ENCODE data around the gene FAM200B. TPM values are rescaled to one million over a fixed set of nuclear protein-coding genes. Genes with fewer than 3 reads are reported as not detected.

Gene FAM200B
- total and polyA plus RNA-seq, 7 experiments from 2014 or later = 10.6 to 91.6 (median 35.8) TPM

GRCh38 chr4:15672101-15672500, 9.5 kb upstream of the FAM200B start:
- H3K9me3 Mint-ChIP-seq = no peaks in the 10 kb centered on the region
- no peak overlapping the region for H3K4me3 Mint-ChIP-seq
- H3K27me3 Mint-ChIP-seq = no peaks in the 10 kb centered on the region
- intact Hi-C loops (cut with micrococcal nuclease) = no loop called here
- Histone ChIP-seq H3K27ac (ENCODE audit: low read depth, low read length) (no peak overlapping the region), H3K36me3 (ENCODE audit: control insufficient read depth in 2 of 3, insufficient read depth in 3 of 3, low read length in 3 of 3) (no peaks in the 10 kb centered on the region), H3K4me3 (ENCODE audit: low read length) (no peak overlapping the region), H3K27me3 (ENCODE audit: control insufficient read depth in 2 of 2, insufficient read depth in 2 of 2, low read length in 2 of 2) (no peaks in the 10 kb centered on the region), H3K9me3 (ENCODE audit: control insufficient read depth in 2 of 3, low read length in 3 of 3) (no peaks in the 10 kb centered on the region), H3K4me1 (ENCODE audit: control insufficient read depth in 2 of 2, insufficient read depth in 2 of 2, low read length in 2 of 2) (no peaks in the 10 kb centered on the region)
- no peak for DNase-seq
- peaks cover 0 to 27% (median 0%) of the 10 kb centered on the region in 5 donors for H3K36me3 Mint-ChIP-seq
- ChIA-PET CTCF (no interaction called here), POLR2A (no interaction called here)
- peaks cover 0 to 26% (median 0%) of the 10 kb centered on the region in 7 donors for H3K4me1 Mint-ChIP-seq
- no peak for ATAC-seq
- no peak overlapping the region for H3K27ac Mint-ChIP-seq

DNA sequence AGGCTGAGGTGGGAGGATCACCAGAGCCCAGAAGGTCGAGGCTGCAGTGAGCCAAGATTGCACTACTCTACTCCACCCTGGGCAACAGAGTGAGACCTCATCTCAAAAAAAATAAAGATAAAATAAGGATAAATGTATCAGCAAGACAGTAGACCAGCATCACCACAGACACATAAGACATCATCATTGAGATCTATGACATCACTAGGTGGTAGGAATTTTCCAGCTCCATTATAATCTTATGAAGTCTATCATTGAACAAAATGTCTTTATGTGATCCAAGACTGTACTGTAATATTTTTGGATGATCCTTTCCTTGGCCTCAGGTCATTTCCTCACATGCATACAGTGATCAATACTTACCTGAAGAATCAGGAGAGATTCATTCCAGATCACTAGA, 8.3 kb upstream of the FAM200B start:
- Histone ChIP-seq H3K4me1 (ENCODE audit: control insufficient read depth in 2 of 2, insufficient read depth in 2 of 2, low read length in 2 of 2) (no peaks in the 10 kb centered on the region), H3K4me3 (ENCODE audit: low read length) (no peak overlapping the region), H3K27me3 (ENCODE audit: control insufficient read depth in 2 of 2, insufficient read depth in 2 of 2, low read length in 2 of 2) (no peaks in the 10 kb centered on the region), H3K9me3 (ENCODE audit: control insufficient read depth in 2 of 3, low read length in 3 of 3) (no peaks in the 10 kb centered on the region), H3K36me3 (ENCODE audit: control insufficient read depth in 2 of 3, insufficient read depth in 3 of 3, low read length in 3 of 3) (no peaks in the 10 kb centered on the region), H3K27ac (ENCODE audit: low read depth, low read length) (no peak overlapping the region)
- no peak overlapping the region for H3K4me3 Mint-ChIP-seq
- POLR2A ChIA-PET = no interaction called here
- DNase-seq (no peak), ATAC-seq (no peak)
- peaks cover 0 to 33% (median 0%) of the 10 kb centered on the region in 7 donors for H3K4me1 Mint-ChIP-seq
- H3K27me3 Mint-ChIP-seq = no peaks in the 10 kb centered on the region
- H3K36me3 Mint-ChIP-seq = peaks cover 0 to 30% (median 0%) of the 10 kb centered on the region in 5 donors
- intact Hi-C loops (cut with micrococcal nuclease) = no loop called here
- H3K27ac Mint-ChIP-seq = no peak overlapping the region
- CTCF ChIA-PET = interaction anchor here (0.6 kb wide), 1 partner anchor 20 kb away, joined by 3 read pairs; no protein-coding TSS in a partner anchor
- no peaks in the 10 kb centered on the region for H3K9me3 Mint-ChIP-seq

GRCh38 chr4:15674046-15674445, 7.6 kb upstream of the FAM200B start:
- CTCF ChIA-PET = interaction anchor here (0.6 kb wide), 1 partner anchor 21 kb away, joined by 3 read pairs; no protein-coding TSS in a partner anchor
- Histone ChIP-seq H3K4me3 (ENCODE audit: low read length) (no peak overlapping the region), H3K9me3 (ENCODE audit: control insufficient read depth in 2 of 3, low read length in 3 of 3) (no peaks in the 10 kb centered on the region), H3K27me3 (ENCODE audit: control insufficient read depth in 2 of 2, insufficient read depth in 2 of 2, low read length in 2 of 2) (no peaks in the 10 kb centered on the region), H3K36me3 (ENCODE audit: control insufficient read depth in 2 of 3, insufficient read depth in 3 of 3, low read length in 3 of 3) (no peaks in the 10 kb centered on the region), H3K27ac (ENCODE audit: low read depth, low read length) (no peak overlapping the region), H3K4me1 (ENCODE audit: control insufficient read depth in 2 of 2, insufficient read depth in 2 of 2, low read length in 2 of 2) (no peaks in the 10 kb centered on the region)
- intact Hi-C loops (cut with micrococcal nuclease) = no loop called here
- peak; percentile 42 for ATAC-seq
- Mint-ChIP-seq H3K9me3 (no peaks in the 10 kb centered on the region), H3K27ac (no peak overlapping the region), H3K4me1 (peaks cover 0 to 36% (median 0%) of the 10 kb centered on the region in 7 donors), H3K36me3 (peaks cover 0 to 31% (median 0%) of the 10 kb centered on the region in 5 donors), H3K4me3 (no peak overlapping the region), H3K27me3 (no peaks in the 10 kb centered on the region)
- no peak for DNase-seq
- POLR2A ChIA-PET = no interaction called here

GRCh38 chr4:15674926-15675325, 6.7 kb upstream of the FAM200B start:
- intact Hi-C loops (cut with micrococcal nuclease) = no loop called here
- Histone ChIP-seq H3K4me1 (ENCODE audit: control insufficient read depth in 2 of 2, insufficient read depth in 2 of 2, low read length in 2 of 2) (no peaks in the 10 kb centered on the region), H3K9me3 (ENCODE audit: control insufficient read depth in 2 of 3, low read length in 3 of 3) (no peaks in the 10 kb centered on the region), H3K36me3 (ENCODE audit: control insufficient read depth in 2 of 3, insufficient read depth in 3 of 3, low read length in 3 of 3) (no peaks in the 10 kb centered on the region), H3K4me3 (ENCODE audit: low read length) (no peak overlapping the region), H3K27ac (ENCODE audit: low read depth, low read length) (no peak overlapping the region), H3K27me3 (ENCODE audit: control insufficient read depth in 2 of 2, insufficient read depth in 2 of 2, low read length in 2 of 2) (no peaks in the 10 kb centered on the region)
- no peaks in the 10 kb centered on the region for H3K27me3 Mint-ChIP-seq
- no peaks in the 10 kb centered on the region for H3K9me3 Mint-ChIP-seq
- H3K4me3 Mint-ChIP-seq = no peak overlapping the region
- ChIA-PET POLR2A (interaction anchor here (0.7 kb wide), 1 partner anchor 14 kb away, joined by 4 read pairs; no protein-coding TSS in a partner anchor), CTCF (no interaction called here)
- peaks cover 0 to 43% (median 1%) of the 10 kb centered on the region in 7 donors for H3K4me1 Mint-ChIP-seq
- no peak overlapping the region for H3K27ac Mint-ChIP-seq
- DNase-seq (no peak), ATAC-seq (no peak)
- H3K36me3 Mint-ChIP-seq = peaks cover 0 to 34% (median 0%) of the 10 kb centered on the region in 5 donors

GRCh38 chr4:15675356-15675755, 6.3 kb upstream of the FAM200B start:
- no peaks in the 10 kb centered on the region for H3K9me3 Mint-ChIP-seq
- no peak overlapping the region for H3K4me3 Mint-ChIP-seq
- peaks cover 0 to 33% (median 0%) of the 10 kb centered on the region in 5 donors for H3K36me3 Mint-ChIP-seq
- Histone ChIP-seq H3K4me1 (ENCODE audit: control insufficient read depth in 2 of 2, insufficient read depth in 2 of 2, low read length in 2 of 2) (no peaks in the 10 kb centered on the region), H3K4me3 (ENCODE audit: low read length) (no peak overlapping the region), H3K36me3 (ENCODE audit: control insufficient read depth in 2 of 3, insufficient read depth in 3 of 3, low read length in 3 of 3) (no peaks in the 10 kb centered on the region), H3K27me3 (ENCODE audit: control insufficient read depth in 2 of 2, insufficient read depth in 2 of 2, low read length in 2 of 2) (no peaks in the 10 kb centered on the region), H3K9me3 (ENCODE audit: control insufficient read depth in 2 of 3, low read length in 3 of 3) (no peaks in the 10 kb centered on the region), H3K27ac (ENCODE audit: low read depth, low read length) (no peak overlapping the region)
- DNase-seq = no peak
- no peak for ATAC-seq
- intact Hi-C loops (cut with micrococcal nuclease) = no loop called here
- CTCF ChIA-PET = no interaction called here
- no peaks in the 10 kb centered on the region for H3K27me3 Mint-ChIP-seq
- POLR2A ChIA-PET = interaction anchor here (0.7 kb wide), 1 partner anchor 14 kb away, joined by 4 read pairs; no protein-coding TSS in a partner anchor
- H3K4me1 Mint-ChIP-seq = peaks cover 0 to 42% (median 4%) of the 10 kb centered on the region in 7 donors
- H3K27ac Mint-ChIP-seq = no peak overlapping the region

GRCh38 chr4:15676039-15676438, 5.6 kb upstream of the FAM200B start:
- no peak overlapping the region for H3K4me3 Mint-ChIP-seq
- no peaks in the 10 kb centered on the region for H3K4me1 ChIP-seq (ENCODE audit: control insufficient read depth in 2 of 2, insufficient read depth in 2 of 2, low read length in 2 of 2)
- peaks cover 0 to 33% (median 0%) of the 10 kb centered on the region in 5 donors for H3K36me3 Mint-ChIP-seq
- no peaks in the 10 kb centered on the region for H3K9me3 ChIP-seq (ENCODE audit: control insufficient read depth in 2 of 3, low read length in 3 of 3)
- ATAC-seq (no peak), DNase-seq (no peak)
- H3K27ac Mint-ChIP-seq = no peak overlapping the region
- ChIA-PET POLR2A (no interaction called here), CTCF (no interaction called here)
- H3K4me1 Mint-ChIP-seq = peaks cover 0 to 42% (median 4%) of the 10 kb centered on the region in 7 donors
- H3K27me3 Mint-ChIP-seq = no peaks in the 10 kb centered on the region
- intact Hi-C loops (cut with micrococcal nuclease) = no loop called here
- no peak overlapping the region for H3K4me3 ChIP-seq (ENCODE audit: low read length)
- H3K27me3 ChIP-seq (ENCODE audit: control insufficient read depth in 2 of 2, insufficient read depth in 2 of 2, low read length in 2 of 2) = no peaks in the 10 kb centered on the region
- H3K9me3 Mint-ChIP-seq = no peaks in the 10 kb centered on the region
- H3K27ac ChIP-seq (ENCODE audit: low read depth, low read length) = no peak overlapping the region
- no peaks in the 10 kb centered on the region for H3K36me3 ChIP-seq (ENCODE audit: control insufficient read depth in 2 of 3, insufficient read depth in 3 of 3, low read length in 3 of 3)

GRCh38 chr4:15676899-15677298, 4.7 kb upstream of the FAM200B start:
- ChIA-PET CTCF (no interaction called here), POLR2A (interaction anchor here (1.6 kb wide), 1 partner anchor 21 kb away, joined by 4 read pairs; no protein-coding TSS in a partner anchor)
- DNase-seq (no peak), ATAC-seq (no peak)
- Mint-ChIP-seq H3K9me3 (no peaks in the 10 kb centered on the region), H3K27ac (no peak overlapping the region), H3K36me3 (peaks cover 0 to 24% (median 0%) of the 10 kb centered on the region in 5 donors), H3K4me3 (no peak overlapping the region), H3K27me3 (no peaks in the 10 kb centered on the region), H3K4me1 (peaks cover 0 to 42% (median 4%) of the 10 kb centered on the region in 7 donors)
- no peaks in the 10 kb centered on the region for H3K4me1 ChIP-seq (ENCODE audit: control insufficient read depth in 2 of 2, insufficient read depth in 2 of 2, low read length in 2 of 2)
- H3K36me3 ChIP-seq (ENCODE audit: control insufficient read depth in 2 of 3, insufficient read depth in 3 of 3, low read length in 3 of 3) = peaks cover 0 to 4% (median 0%) of the 10 kb centered on the region in 3 experiments
- no peaks in the 10 kb centered on the region for H3K27me3 ChIP-seq (ENCODE audit: control insufficient read depth in 2 of 2, insufficient read depth in 2 of 2, low read length in 2 of 2)
- H3K27ac ChIP-seq (ENCODE audit: low read depth, low read length) = no peak overlapping the region
- no peaks in the 10 kb centered on the region for H3K9me3 ChIP-seq (ENCODE audit: control insufficient read depth in 2 of 3, low read length in 3 of 3)
- H3K4me3 ChIP-seq (ENCODE audit: low read length) = no peak overlapping the region
- intact Hi-C loops (cut with micrococcal nuclease) = no loop called here
